AG20443 (cell line): ENCODE data around the gene GPSM1.

Experiments used
- DNase-seq: peaks from one replicate; pipeline ENCODE4 v3.0.0; 2012; ENCODE audit warnings: low spot score, mixed read lengths

The GPSM1 gene

GRCh38 chr9:136377341-136378169 is 50.2 kb downstream of the GPSM1 start:
- no peak for DNase-seq

- no peak for DNase-seq
Measured at GRCh38 chr9:136378170-136379002, 51.0 kb downstream of the GPSM1 start.

GRCh38 chr9:136379003-136379287 is 51.6 kb downstream of the GPSM1 start:
- no peak for DNase-seq

- DNase-seq = no peak
Measured at GRCh38 chr9:136379401-136379800, 52.1 kb downstream of the GPSM1 start.

GRCh38 chr9:136379891-136380290 is 52.6 kb downstream of the GPSM1 start:
- no peak for DNase-seq

GRCh38 chr9:136380381-136380780 is 53.0 kb downstream of the GPSM1 start:
- no peak for DNase-seq

GRCh38 chr9:136381311-136381710 is 54.0 kb downstream of the GPSM1 start:
- no peak for DNase-seq

GRCh38 chr9:136381966-136382513 is 54.7 kb downstream of the GPSM1 start:
- no peak for DNase-seq

- DNase-seq = no peak
Measured at GRCh38 chr9:136383436-136383835, 56.1 kb downstream of the GPSM1 start.

GRCh38 chr9:136385015-136385414 is 57.7 kb downstream of the GPSM1 start:
- DNase-seq = no peak

- DNase-seq = no peak
Measured at GRCh38 chr9:136386018-136386417, 58.7 kb downstream of the GPSM1 start.

GRCh38 chr9:136387217-136387616 is 59.9 kb downstream of the GPSM1 start:
- no peak for DNase-seq

- DNase-seq = no peak
Measured at GRCh38 chr9:136389396-136389795, 62.1 kb downstream of the GPSM1 start.

GRCh38 chr9:136391737-136392537 is 64.6 kb downstream of the GPSM1 start:
- no peak for DNase-seq

GRCh38 chr9:136392538-136393449 is 65.5 kb downstream of the GPSM1 start:
- DNase-seq = no peak

- DNase-seq = no peak
Measured at GRCh38 chr9:136393531-136393930, 66.2 kb downstream of the GPSM1 start.

GRCh38 chr9:136394312-136395019 is 67.1 kb downstream of the GPSM1 start:
- no peak for DNase-seq

GRCh38 chr9:136395020-136395340 is 67.6 kb downstream of the GPSM1 start:
- DNase-seq = no peak

GRCh38 chr9:136395345-136396218 is 68.2 kb downstream of the GPSM1 start:
- no peak for DNase-seq

- DNase-seq = no peak
Measured at GRCh38 chr9:136396219-136396515, 68.8 kb downstream of the GPSM1 start.
